MCF 10A (cell line): Measurements from ENCODE around the gene ZNF423. TPM values are rescaled to one million over a fixed set of nuclear protein-coding genes. Genes with fewer than 3 reads are reported as not detected.

ENCODE experiments used
- BruUV-seq: library from RNA; stranded (reverse); fragments of 400-500 nt; replicated peaks from 2 replicates; lab custom pipeline; 2021; lab: Mats Ljungman, UMichigan
- CTCF ChIA-PET: fragments of 300-600 bp; sonication (Branson Sonifier 250); formaldehyde crosslinking; extraction: SDS; loops from one replicate; lab custom pipeline; 2021; ENCODE audit warnings: antibody characterized with exemption, inconsistent platforms; lab: Yijun Ruan, JAX
- POLR2A ChIA-PET: fragments of 300-600, 350-650 bp; sonication (Branson Sonifier 250); formaldehyde crosslinking; extraction: SDS; loops from one replicate; lab custom pipeline; 2020; ENCODE audit warnings: antibody characterized with exemption, inconsistent platforms; lab: Yijun Ruan, JAX
- DNase-seq: peaks from one replicate; pipeline ENCODE4 v3.0.0-alpha.2; 2018; ENCODE audit not compliant: unreplicated experiment
- H3K27ac Mint-ChIP-seq: one replicate; pipeline ENCODE4 v1.8.0; 2022; ENCODE audit warnings: mild to moderate bottlenecking, low read depth, mixed read lengths; ENCODE audit not compliant: unreplicated experiment
- H3K27me3 Mint-ChIP-seq: one replicate; pipeline ENCODE4 v1.8.0; 2022; ENCODE audit warnings: mixed read lengths; ENCODE audit not compliant: insufficient read depth, unreplicated experiment
- H3K36me3 Mint-ChIP-seq: one replicate; pipeline ENCODE4 v1.8.0; 2022; ENCODE audit warnings: mild to moderate bottlenecking, moderate library complexity, mixed read lengths; ENCODE audit not compliant: insufficient read depth, unreplicated experiment
- H3K4me1 Mint-ChIP-seq: one replicate; pipeline ENCODE4 v1.8.0; 2022; ENCODE audit warnings: mixed read lengths; ENCODE audit not compliant: insufficient read depth, unreplicated experiment
- H3K4me3 Mint-ChIP-seq: one replicate; pipeline ENCODE4 v1.8.0; 2022; ENCODE audit warnings: mild to moderate bottlenecking, moderate library complexity, mixed read lengths; ENCODE audit not compliant: unreplicated experiment
- H3K9me3 Mint-ChIP-seq: one replicate; pipeline ENCODE4 v1.8.0; 2022; ENCODE audit warnings: mixed read lengths; ENCODE audit not compliant: unreplicated experiment
- intact Hi-C: fragments of 100-400 bp; cut with micrococcal nuclease; formaldehyde crosslinking; loops from 2 replicates; pipeline ENCODE4 v1.14.1; 2022
- total RNA-seq: library from RNA; stranded (reverse); gene quantifications from 2 replicates; pipeline ENCODE4 v1.2.3, GENCODE V29; 2022
- TF ChIP-seq, protein P1 (sequence below): fragments of 200-600 bp; IDR thresholded peaks from one replicate; pipeline ENCODE4 v1.8.0; 2022; ENCODE audit warnings: antibody characterized with exemption, mild to moderate bottlenecking; ENCODE audit not compliant: unreplicated experiment

ZNF423 gene
- total RNA-seq, 1 experiment from 2014 or later: not detected

DNA sequence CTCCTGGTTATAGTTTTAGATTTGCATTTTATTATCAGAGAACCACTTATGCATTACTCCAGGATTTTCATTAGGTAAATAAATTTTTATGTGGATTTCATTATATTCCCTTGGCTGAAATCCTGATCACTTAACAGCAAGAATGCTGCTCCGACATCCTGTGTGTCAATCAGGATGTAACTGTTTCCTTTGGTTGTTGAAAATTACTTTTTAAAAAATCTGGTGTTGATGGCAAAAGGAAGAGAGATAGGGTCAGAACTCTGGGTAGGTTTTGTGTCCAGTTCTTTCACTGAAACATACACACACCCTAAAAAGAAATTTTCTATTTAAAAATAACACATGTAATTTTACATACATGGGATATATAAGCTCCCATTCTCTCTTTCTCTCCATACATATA is 30.9 kb downstream of the ZNF423 start:
- Mint-ChIP-seq H3K4me3 (no peak overlapping the region), H3K4me1 (no peaks in the 10 kb centered on the region), H3K36me3 (no peaks in the 10 kb centered on the region), H3K27ac (no peak overlapping the region), H3K27me3 (peaks cover 63% of the 10 kb centered on the region), H3K9me3 (no peaks in the 10 kb centered on the region)
- TF ChIP-seq, protein P1, sequence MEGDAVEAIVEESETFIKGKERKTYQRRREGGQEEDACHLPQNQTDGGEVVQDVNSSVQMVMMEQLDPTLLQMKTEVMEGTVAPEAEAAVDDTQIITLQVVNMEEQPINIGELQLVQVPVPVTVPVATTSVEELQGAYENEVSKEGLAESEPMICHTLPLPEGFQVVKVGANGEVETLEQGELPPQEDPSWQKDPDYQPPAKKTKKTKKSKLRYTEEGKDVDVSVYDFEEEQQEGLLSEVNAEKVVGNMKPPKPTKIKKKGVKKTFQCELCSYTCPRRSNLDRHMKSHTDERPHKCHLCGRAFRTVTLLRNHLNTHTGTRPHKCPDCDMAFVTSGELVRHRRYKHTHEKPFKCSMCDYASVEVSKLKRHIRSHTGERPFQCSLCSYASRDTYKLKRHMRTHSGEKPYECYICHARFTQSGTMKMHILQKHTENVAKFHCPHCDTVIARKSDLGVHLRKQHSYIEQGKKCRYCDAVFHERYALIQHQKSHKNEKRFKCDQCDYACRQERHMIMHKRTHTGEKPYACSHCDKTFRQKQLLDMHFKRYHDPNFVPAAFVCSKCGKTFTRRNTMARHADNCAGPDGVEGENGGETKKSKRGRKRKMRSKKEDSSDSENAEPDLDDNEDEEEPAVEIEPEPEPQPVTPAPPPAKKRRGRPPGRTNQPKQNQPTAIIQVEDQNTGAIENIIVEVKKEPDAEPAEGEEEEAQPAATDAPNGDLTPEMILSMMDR: no peak
- ChIA-PET CTCF (no interaction called here), POLR2A (no interaction called here)
- no peak for DNase-seq
- intact Hi-C loops: no loop called here
- no TSS peak for BruUV-seq

DNA sequence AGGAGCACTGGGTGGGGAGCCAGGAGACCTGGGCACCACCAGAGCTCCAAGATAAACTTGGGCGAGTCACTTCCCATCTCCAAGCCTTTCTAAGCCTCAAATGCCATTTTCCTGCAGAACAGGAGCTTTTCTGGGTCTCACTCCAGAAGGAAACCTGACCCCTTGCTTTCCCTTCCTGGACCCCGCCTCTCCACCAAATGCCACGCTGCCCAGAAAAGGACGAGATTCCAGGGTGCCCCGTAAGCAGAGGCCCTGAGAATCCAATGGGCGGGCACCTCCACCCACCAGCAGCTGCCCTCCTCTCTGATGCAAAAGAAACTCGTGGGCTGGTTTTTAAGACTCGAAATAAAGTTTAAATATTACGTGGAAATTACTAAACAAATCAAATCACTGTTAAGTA is 31.3 kb downstream of the ZNF423 start:
- peaks cover 58% of the 10 kb centered on the region for H3K27me3 Mint-ChIP-seq
- no peak overlapping the region for H3K27ac Mint-ChIP-seq
- TF ChIP-seq, protein P1: no peak
- no peak overlapping the region for H3K4me3 Mint-ChIP-seq
- BruUV-seq: no TSS peak
- ChIA-PET CTCF (no interaction called here), POLR2A (no interaction called here)
- H3K4me1 Mint-ChIP-seq: no peaks in the 10 kb centered on the region
- no peaks in the 10 kb centered on the region for H3K36me3 Mint-ChIP-seq
- intact Hi-C loops: no loop called here
- H3K9me3 Mint-ChIP-seq: no peaks in the 10 kb centered on the region
- DNase-seq: no peak

DNA sequence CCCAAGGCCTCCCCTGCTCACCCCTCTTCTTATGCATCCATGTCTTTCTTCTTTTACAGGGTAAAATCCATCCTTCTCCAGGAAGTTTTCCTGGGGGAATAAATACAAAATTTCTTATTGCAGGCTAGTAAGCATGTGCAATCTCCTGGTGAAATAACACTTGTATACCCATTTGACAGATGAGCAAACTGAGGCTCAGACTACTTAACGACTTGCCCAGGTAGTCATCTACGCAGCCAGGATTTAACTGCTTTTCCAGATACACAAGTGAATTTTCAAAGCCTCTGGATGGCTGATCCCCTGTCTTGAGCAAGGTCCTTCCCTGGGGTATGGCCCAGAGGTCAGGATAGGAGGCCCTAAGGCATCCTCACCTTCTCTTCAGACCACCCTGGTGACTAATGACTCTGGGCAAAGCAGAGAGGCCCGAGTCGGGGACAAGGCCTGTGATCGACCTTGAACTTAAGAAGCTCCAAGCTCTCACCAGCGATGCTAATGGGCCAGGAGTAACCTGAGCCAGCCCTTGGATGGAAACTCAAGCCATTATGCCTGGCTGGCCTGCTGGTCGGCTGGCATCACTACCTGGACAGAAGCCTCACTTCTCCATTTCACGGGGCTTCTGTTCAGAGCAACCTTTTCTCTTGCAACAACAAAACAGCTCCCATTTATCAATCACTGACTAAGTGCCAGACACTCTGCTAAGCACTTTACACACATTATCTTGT is 33.1 kb downstream of the ZNF423 start:
- no peak overlapping the region for H3K27ac Mint-ChIP-seq
- intact Hi-C loops: no loop called here
- H3K4me3 Mint-ChIP-seq: no peak overlapping the region
- peaks cover 46% of the 10 kb centered on the region for H3K27me3 Mint-ChIP-seq
- TF ChIP-seq, protein P1: no peak
- CTCF ChIA-PET: interaction anchor here (0.5 to 0.8 kb wide), 3 partner anchors 26 to 93 kb away, joined by 3 read pairs; no protein-coding TSS in a partner anchor
- no peaks in the 10 kb centered on the region for H3K9me3 Mint-ChIP-seq
- H3K4me1 Mint-ChIP-seq: no peaks in the 10 kb centered on the region
- BruUV-seq: no TSS peak
- H3K36me3 Mint-ChIP-seq: no peaks in the 10 kb centered on the region
- DNase-seq: no peak
- POLR2A ChIA-PET: interaction anchor here (0.6 kb wide), 1 partner anchor 329 kb away, joined by 3 read pairs; no protein-coding TSS in a partner anchor

DNA sequence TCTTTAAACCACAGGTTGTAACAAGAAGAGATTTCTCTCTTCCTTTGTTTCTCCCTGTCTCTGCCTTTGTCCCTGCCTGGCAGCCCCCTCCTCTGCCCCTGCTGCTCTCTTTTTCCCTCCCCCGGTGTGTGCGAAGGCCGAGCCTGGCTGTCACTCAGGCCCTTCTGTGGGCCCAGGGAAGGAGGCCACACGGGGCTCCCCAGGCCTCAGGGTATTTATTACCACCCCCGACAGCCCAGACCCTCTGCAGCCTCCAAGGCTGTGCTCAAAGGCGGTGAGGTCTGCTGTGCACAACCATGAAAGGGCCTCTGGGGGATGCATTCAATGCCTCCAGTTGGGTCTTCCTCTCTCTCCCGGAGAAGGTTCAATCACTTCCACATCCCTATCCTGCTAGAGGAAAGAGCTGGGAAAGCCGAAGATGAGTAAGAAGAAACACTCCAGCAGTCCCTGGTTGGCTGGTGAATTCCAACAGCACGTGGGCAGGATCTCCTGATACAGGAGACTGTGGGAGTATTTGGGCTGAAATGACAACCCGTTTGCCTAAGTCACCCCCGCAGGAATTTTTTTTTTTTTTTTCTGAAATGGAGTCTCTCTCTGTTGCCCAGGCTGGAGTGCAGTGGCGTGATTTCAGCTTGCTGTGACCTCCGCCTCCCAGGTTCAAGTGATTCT is 34.2 kb downstream of the ZNF423 start:
- CTCF ChIA-PET: interaction anchor here (1.4 kb wide), 1 partner anchor 17 kb away, joined by 3 read pairs; no protein-coding TSS in a partner anchor
- Mint-ChIP-seq H3K4me1 (no peaks in the 10 kb centered on the region), H3K9me3 (no peaks in the 10 kb centered on the region)

More for the DNA sequence above, 34.2 kb downstream of the ZNF423 start:
- intact Hi-C loops: no loop called here
- no peak overlapping the region for H3K27ac Mint-ChIP-seq
- H3K36me3 Mint-ChIP-seq: no peaks in the 10 kb centered on the region
- H3K27me3 Mint-ChIP-seq: peaks cover 46% of the 10 kb centered on the region
- DNase-seq: no peak
- TF ChIP-seq, protein P1: no peak
- no peak overlapping the region for H3K4me3 Mint-ChIP-seq
- BruUV-seq: no TSS peak
- POLR2A ChIA-PET: interaction anchor here (0.6 kb wide), 1 partner anchor 330 kb away, joined by 3 read pairs; no protein-coding TSS in a partner anchor
